NCI-H82 (cell line): ENCODE measurements around the gene CD200R1.
"Not testable (repeated sequence)": the region's sequence is repeated elsewhere in the genome, so short reads cannot be mapped to it uniquely, and the experiment has no call there.

Experiments used
- DNase-seq: peaks from one replicate; lab custom pipeline; 2025; lab: John Stamatoyannopoulos, UW

CD200R1 gene

DNA sequence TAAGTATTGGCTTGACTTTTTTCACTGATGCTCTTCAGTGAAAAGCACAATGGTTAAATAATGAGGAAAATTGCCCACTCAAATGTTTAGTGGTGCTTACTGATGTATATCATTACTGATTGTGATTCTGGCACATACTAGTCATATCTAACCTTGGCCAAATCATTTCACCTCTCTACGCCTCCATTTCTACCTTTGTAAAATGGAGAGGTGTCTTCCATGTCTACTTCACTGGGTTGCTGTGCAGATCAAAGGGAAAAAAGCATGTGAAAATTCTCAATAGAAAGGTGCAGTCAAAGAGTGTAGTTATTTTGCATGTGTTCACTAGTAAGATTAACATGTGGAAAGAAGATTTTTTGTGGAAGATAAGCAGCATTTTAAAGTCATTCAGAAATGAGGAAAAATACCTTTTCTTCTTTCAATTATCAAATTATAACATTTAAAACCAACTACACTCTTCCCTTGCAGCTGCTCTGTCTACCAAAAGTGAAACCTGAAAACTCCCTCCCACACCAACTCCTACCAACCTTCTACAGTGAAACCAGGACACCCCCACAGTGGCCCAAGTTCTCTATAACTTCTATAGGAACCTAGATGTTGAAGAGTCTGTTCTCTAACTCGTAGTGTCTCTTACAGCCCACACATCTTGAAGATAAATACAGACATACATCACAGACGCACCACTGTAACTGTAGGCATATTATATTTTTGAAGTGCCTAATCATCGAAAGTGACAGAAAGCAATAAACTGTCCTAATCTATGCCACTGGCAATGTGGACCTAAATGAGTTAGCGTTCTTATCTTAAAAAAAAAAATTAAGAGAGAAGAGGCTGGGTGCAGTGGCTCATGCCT, 1.4 kb downstream of the CD200R1 start:
- no peak for DNase-seq

DNA sequence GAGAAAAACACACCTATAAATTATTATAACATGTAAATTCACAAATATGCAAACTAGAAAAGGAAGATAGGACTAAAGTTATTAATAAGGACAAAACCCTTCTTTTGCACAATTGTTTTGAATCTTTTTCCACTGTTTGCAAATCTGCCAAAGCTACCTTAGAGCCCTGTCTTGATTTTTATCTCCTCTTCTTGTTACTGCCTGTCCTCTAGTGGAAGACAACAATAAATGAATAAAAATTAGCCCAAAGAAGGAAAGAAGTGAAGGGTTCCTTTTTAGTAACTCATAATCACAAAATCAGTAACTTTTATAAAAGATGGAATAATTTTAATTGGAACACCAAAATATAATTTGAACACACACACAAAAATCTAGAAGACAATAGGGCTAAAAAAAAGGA, 2.7 kb downstream of the CD200R1 start:
- DNase-seq, result no peak

DNA sequence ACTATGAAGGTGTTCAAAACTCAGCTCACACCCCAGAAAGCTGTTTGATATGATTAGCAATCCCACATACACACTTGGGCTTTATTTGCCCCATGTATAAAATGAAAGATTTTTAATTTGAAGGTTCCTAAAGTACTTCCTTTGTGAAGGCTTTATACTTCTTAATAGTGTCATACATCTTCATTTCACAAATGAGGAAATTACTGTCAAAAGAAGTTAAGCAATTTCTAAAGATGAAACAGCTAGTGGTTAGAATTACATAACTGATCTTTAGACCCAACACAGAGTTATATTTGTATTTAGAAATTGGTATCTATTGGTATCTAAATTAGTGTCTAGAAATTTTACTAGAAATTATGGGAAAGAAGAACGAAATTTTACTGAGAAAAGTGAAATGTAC, 7.1 kb downstream of the CD200R1 start:
- no peak for DNase-seq

DNA sequence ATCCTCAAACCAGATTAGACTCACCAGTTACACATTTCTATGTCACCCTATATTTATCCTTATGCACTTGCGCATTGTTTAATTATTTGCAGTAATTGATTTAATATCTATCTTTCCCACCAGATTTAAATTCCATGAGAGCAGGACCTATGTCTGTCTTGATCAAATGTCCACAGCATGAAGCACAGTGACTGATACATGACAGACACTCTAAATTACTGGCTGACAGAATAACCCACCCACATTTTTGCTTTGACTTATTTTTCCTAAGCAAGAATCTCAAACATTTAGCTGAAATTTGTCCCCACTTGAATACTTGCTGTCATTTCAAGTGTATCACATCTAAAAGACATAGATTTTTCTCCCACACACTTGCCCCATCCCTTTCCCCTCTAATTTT, 7.5 kb downstream of the CD200R1 start:
- no peak for DNase-seq

DNA sequence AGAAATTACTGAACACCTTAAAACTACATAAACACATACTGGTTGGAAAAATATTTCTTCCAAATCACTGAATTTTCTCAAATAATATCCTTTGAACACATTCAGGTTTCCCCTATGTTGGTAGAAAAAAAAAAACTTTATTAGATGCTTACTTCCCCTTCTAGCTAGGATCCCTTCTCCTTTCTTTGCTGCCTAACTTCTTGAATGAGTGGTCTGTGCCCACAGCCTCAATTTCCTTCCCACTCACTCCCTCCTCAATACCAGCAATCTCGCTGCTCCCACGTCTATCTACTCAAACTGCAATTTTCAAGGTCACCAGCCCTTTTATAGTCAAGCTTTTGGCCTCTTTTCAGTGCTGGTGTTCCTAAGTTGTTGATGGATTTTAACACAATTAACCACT, 8.3 kb downstream of the CD200R1 start:
- DNase-seq, result no peak

DNA sequence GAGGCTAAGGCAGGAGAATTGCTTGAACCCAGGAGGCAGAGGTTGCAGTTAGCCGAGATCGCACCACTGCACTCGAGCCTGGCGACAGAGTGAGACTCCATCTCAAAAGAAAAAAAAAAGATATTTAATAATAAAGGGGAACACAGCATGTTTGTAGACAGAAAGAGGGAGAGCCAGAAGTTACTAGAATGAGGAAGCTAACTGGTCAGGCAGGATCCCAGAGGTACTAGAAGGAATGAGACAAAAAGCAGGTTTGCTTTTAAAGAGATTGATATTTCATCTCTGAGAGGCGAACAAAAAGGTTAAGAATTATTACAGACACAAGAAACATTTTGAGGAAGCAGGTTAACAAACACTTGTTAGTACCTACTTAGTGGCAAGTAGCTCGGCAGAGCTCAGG, 9.2 kb downstream of the CD200R1 start:
- DNase-seq, result no peak

DNA sequence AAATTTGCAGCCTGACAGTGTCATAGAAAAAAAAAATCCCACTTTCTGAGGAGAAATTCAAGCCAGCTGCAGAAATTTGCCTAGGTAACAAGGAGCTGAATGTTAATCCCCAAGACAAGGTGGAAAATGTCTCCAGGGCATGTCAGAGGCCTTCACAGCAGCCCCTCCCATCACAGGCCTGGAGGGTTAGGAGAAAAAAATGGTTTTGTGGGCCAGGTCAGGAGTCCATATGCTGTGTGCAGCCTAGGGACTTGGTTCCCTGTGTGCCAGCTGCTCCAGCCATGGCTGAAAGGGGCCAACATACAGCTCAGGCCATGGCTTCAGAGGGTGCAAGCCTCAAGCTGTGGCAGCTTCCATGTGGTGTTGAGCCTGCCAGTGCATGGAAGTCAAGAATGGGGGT, 11.2 kb downstream of the CD200R1 start:
- no peak for DNase-seq

DNA sequence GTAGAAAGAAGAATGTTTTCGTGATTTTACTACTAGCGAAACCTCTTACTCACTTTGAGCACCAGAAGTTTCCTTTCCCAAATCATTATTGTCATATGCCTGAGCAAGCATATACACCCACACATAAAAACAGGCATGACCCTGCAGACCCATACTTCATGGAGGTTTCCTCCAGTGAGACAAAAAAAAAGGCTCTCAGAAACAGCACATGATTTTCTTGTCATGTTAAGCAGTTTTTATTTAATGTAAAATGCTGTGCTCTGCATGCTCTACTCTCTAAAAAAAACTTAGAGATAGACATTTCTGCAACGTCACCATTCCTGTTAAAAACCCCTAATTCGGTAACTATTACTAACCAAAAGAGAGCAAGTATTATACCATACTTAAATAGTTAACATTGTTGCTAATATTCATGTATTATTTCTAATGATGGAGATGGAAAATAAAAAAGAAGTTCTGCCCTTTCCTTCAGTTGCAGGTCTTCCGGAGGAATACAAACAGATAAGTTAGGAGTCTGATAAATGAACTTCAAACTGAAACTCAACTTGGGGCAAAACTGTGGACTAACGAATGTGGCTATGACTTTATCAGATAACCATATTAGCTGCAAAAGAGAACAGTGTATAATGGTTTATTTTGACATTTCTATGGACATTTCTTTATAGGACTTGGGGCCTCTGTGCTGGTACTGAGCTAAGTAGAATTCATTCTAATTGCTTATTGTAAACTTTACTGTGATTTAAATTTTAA, 15.9 kb downstream of the CD200R1 start:
- no peak for DNase-seq

DNA sequence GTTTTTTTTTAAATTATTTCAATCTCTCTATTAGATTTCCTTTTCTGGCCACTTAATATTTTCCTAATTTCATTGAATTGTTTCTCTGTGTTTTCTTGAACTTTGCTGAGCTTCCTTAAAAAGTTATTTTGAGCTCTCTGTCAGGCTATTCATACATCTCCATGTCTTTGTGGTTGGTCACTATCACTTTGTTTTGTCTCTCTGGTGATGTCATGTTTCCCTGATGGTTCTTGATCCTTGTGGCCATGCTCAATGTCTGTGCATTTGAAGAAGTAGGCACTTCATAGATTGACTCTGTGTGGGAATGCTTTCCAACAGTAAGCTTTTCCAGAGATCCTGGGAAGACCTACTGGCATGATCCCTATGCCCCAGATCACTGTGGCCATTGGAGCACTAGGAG, 18.6 kb downstream of the CD200R1 start:
- DNase-seq, result no peak

DNA sequence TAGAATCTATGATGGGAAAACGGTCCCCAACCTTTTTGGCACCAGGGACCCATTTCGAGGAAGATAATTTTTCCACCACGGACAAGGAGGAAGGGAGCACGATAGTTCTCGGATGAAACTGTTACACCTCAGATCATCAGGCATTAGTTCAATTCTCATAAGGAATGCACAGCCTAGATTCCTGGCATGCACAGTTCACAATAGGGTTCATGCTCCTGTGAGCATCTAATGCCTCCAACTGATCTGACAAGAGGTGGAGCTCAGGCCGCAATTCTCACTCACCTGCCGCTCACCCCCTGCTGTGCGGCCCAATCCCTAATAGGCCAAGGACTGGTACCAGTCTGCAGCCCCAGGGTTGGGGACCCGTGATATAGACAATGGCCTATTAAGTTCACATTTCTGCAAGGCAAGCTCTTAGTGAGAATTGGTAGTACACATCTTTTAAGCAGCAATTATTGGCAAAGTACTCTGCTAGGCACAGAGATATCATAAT, 26.5 kb downstream of the CD200R1 start:
- DNase-seq, result no peak

DNA sequence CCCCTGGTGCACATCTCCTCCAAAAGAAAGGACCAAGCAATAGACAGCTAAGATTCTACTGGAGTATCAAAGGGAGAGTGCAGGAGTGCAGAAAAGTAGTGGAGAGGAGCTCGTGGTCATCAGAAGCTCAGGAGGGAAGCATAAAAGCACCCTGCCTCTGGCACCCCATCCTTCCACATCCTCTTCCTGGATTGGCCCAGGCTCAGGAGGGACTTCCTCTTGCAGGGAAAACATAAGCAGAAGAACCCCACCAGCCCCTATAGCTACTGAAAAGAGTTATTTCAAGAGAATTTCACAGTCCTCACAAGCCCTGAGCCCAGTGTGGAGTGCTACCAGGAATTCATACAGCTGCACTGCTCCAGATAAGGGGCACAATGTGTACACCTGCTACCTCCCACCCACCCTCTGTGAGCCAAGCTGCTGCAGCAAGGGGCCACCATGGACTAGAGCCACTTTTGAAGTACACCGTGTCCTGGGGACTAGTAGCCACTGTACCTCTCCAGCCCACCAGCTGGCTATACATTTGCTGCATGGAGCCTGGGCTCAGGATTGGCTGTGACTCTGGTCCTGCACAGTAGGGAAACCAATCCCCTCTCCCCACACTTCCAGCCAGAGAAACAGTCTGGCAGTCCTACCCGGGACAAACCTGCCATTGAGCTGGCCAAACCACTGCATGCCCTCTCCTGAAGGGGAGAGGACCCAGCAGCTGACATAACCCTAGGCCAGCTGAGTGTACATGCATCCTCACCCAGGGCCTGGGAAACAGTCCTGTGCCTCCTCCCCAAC, 43.0 kb downstream of the CD200R1 start:
- DNase-seq, result no peak

DNA sequence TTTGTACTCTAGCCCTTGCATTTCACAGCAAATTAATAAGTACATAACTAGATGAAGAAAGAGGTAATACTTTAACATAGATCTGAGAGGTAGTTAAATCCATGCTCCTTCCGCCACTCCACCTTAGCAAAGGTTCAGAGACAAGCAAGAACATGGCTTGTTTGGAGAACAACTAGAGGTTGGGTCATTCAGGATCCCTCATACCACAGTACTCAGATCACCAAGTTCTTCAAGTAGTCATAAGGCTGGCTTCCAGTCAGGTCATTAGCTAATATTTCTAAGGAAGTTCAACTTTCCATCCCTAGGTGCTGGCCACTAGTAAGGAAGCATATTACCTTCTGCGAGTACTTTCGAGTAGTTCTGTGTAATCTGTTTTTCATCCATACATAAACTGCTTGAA, 44.1 kb downstream of the CD200R1 start:
- DNase-seq, result no peak

DNA sequence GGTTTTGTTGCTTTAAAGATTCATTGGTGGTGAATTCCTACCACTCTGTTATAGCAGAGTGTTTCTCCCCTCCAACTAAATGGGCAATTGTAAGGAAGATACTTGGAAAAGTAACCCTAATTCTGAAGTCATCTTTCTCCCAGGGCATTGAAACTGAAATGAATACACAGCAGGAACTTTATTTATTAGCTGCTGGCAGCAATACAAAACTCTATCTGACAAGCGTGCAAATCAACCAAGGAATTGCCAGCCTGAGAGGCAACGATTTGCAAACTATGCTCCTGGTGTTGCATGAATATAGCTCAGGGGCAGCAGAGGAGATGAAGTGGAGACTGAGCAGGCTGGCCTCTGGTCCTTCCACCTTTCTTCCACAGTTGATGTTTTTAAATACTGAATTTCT, 48.9 kb downstream of the CD200R1 start:
- DNase-seq, result no peak

DNA sequence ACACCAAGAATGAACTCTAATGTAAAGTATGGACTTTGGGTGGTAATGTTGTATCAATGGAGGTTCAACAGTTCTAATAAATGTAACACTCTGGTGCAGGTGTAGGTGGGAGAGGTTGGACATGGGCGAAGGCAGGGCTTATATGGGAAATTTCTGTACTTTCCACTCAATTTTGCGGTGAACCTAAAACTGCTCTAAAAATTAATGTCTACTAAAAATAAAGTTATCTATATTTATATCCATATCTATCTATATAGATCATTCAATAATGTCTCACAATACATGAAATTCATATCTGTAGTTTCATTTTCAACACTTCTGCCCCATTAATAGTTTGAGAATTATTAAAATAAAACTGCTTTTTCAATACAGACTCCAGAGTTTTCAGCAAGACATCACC, 49.3 kb downstream of the CD200R1 start:
- DNase-seq, result no peak

DNA sequence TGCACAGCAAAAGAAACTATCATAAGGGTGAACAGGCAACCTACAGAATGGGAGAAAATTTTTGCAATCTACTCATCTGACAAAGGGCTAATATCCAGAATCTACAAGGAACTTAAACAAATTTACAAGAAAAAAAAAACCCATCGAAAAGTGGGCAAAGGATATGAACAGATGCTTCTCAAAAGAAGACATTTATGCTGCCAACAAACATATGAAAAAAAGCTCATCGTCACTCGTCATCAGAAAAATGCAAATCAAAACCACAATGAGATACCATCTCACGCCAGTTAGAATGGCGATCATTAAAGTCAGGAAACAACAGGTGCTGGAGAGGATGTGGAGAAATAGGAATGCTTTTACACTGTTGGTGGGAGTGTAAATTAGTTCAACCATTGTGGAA, 55.4 kb downstream of the CD200R1 start:
- not testable (repeated sequence) for DNase-seq

DNA sequence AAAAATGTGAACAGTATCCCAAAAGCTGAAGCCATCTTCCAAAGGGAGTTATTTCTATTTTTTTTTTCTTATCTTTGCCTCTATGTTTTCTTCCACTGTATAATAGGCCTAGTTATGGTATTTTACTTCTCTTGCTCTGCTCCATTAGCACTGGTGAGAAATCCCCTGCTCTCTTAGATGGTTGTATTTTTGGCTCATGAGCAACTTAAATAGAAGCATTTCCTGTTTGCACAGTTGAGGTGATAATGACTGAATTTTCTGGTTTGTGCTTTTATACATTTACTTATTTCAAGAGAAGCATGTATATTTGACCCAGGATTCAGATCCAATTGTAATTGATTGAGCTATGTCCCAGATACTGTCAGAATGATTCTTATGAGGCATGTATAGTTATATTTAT, 66.7 kb downstream of the CD200R1 start:
- DNase-seq, result no peak

DNA sequence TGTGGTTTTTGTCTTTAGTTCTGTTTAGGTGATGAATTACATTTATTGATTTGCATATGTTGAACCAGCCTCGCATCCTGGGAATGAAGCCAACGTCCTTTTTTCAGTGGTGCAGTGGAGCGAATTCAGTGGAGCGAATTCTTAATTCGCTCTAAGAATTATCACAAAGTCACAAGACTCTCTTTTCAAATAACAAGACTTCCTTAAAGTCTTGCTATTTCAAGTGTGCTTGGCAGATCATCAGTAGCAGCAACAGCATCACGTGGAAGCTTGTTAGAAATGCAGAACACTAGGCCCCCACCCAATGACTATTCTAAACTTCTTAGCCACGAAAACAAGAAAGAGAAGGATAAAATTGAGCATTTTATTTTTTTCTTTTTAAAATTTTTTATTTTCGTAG, 70.1 kb downstream of the CD200R1 start:
- no peak for DNase-seq

DNA sequence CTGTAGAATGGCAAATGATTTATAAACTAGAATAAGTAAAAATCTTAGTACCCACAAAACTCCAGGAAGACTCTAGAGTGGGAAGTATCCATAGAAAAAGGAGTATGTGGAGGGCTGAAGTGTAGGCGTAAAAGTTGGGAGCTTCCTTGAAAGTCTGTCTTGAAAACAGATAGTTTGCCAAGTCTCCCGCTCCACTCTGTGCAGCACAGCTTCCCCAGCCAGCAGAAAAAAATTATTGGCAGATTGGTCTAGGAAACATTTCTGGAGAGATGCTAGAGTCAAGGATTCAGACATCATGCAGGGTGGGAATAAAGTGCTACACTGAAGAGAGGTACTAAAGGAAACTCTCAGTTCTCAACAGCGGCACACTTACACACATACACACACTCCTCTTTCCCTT, 74.8 kb downstream of the CD200R1 start:
- no peak for DNase-seq

DNA sequence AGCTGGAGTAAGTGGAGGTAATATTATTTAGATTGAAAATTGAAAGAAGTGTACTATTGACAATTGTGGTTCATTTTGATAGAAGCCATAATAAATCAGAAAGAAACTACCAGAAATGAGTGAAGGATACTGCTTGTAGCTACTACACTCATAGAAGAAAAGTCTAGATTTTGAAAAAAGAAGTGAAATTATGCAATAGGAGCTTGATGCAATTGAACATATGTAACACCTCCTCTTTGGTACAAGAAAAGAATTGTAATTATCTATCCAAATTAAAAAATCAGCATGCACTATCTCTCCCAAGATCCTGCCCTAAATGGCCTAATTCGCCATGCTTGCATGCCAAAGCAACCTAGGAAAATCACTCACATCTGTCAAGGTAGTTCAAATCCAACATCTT, 77.1 kb downstream of the CD200R1 start:
- DNase-seq, result no peak

DNA sequence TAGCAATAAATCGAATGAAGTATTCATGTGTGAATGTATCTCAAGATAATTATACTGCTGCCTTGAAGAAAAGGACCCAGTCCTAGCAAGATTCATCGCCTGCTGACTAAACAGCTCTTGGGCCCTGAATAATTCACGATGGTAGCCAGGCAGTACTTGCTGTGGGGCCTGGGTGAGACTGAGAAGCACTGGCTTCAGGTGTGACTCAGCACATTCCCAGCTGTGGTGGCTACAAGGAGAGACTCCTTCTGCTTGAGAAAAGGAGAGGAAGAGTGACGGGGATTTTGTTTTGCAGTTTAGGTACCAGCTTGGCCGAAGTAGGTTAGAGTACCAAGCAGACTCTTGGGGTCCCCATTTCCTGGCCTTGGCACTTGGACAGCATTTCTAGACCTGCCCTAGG, 80.6 kb downstream of the CD200R1 start:
- no peak for DNase-seq

DNA sequence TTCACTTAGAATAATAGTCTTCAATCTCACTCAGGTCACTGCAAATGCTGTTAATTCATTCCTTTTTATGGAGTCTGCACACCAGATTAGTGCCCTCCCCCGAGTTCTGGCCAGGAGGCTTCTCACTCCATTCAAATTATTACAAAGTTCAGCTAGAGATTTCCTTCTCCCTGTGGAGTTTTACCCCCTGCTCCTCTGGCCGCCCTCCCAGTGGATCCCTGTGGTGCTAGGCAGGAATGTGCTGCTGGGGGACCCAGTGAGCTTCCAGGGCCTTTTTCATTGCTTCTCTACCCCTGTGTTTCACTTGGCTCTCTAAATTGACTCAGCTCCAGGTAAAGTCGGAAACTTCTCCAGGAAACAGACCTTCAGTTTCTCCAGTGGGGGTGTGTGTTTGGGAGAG, 85.5 kb downstream of the CD200R1 start:
- DNase-seq, result no peak

DNA sequence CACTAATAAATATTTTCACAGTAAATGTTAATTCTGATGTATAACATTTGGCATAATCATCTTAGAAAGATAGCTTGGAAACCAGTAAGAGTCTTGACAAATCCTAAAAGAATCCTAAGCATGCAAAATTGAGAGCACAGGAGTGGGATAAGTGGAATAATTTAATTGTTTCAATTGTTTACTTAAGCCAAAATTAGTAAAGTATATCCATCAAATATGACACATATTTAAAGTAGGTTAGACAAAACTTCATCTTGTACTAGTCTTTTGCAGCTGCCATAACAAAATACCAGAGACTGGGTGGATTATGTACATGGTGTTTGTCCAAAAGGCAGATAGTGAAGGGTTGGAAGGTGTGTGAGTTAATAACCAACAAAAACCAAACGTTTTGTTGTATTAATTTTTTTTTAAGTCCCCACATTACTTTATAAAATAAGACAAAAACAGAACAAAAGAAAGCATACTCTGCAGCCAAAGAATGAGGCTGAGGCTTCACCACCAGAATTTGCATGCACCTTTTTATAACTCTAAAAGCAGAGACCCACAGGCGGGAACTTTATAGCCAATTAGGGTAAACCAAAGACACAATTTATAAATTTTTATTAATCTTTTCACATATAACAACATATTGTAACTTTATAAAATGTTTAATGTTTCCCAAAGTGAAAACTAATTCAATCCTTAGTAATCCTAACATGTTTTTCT, 86.4 kb downstream of the CD200R1 start:
- DNase-seq, result no peak
